Left ventricle myocardium inferior (tissue), 1 donor: ENCODE measurements around the gene GNPTAB. TPM values are rescaled to one million over a fixed set of nuclear protein-coding genes. Genes with fewer than 3 reads are reported as not detected.

Experiments used
- DNase-seq: peaks from one replicate; pipeline ENCODE4 v3.0.0-alpha.2; 2020
- H3K27ac ChIP-seq: fragments of 200-600 bp; replicated peaks from 2 replicates; pipeline ENCODE4 v1.8.0; 2021
- H3K27me3 ChIP-seq: fragments of 200-600 bp; 2 replicates; pipeline ENCODE4 v1.8.0; 2021; ENCODE audit warnings: low read depth
- H3K36me3 ChIP-seq: fragments of 200-600 bp; 2 replicates; pipeline ENCODE4 v1.8.0; 2021
- H3K4me1 ChIP-seq: fragments of 200-600 bp; 2 replicates; pipeline ENCODE4 v1.8.0; 2021
- H3K4me3 ChIP-seq: fragments of 200-600 bp; 2 replicates; pipeline ENCODE4 v1.8.0; 2021; ENCODE audit warnings: mild to moderate bottlenecking, moderate library complexity
- H3K9me3 ChIP-seq: fragments of 200-600 bp; replicated peaks from 2 replicates; pipeline ENCODE4 v1.8.0; 2021
- CTCF ChIP-seq: fragments of 200-600 bp; IDR thresholded peaks from 2 replicates; pipeline ENCODE4 v1.8.0; 2021; ENCODE audit warnings: antibody characterized with exemption, mild to moderate bottlenecking, borderline replicate concordance
- intact Hi-C: fragments of 100-400 bp; cut with micrococcal nuclease; formaldehyde crosslinking; loops from one replicate; pipeline ENCODE4 v1.11.0; 2022
- total RNA-seq: library from RNA; stranded (reverse); fragmentation: NEBNext Ultra II Directional; extraction: Animal tissue kit (Norgen Biotek cat#: 25700); gene quantifications from one replicate; pipeline ENCODE4 v1.2.1, GENCODE V29; 2021
- donor health status: DM: no; HTN: yes; CAD: no; lungs with severe emphysema.

The GNPTAB gene
- total RNA-seq, 1 donor from 2014 or later = 55.2 TPM

DNA sequence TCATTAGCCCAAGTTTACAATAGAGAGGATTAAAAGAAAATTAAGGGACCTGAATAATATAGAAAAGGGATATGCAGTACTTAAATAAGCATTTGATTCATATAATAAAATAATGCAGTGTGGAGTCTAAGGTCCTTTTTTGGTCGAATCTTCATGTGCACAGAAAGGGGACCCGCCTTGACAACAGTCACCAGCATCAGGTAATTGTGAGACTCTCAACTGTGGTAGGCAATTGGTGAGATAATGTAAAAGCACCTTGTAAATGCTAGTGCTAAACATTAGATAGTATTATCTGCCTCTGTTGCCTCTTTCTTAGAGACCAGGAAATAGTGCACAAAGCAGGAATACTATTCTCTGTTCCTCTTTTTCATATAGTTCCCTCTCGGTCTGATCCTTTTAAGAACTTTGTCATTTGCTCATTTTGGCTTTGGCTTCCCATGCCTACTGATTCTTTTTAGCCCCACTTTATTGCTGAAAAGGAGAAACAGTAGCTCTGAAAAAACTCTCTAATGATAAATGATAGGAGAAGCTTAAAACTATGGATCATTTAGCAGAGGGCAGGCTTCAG lies 115.8 kb downstream of the GNPTAB start:
- intact Hi-C loops = no loop called here
- TF ChIP-seq CTCF = no peak

GRCh38 chr12:101713930-101714329 lies 116.8 kb downstream of the GNPTAB start:
- no peak for TF ChIP-seq CTCF
- intact Hi-C loops = no loop called here
- Histone ChIP-seq H3K27ac (peak overlapping the region; percentile 83), H3K4me3 (peak overlapping the region; percentile 45), H3K36me3 (peaks cover 7% of the 10 kb centered on the region), H3K9me3 (no peaks in the 10 kb centered on the region), H3K4me1 (peaks cover 49% of the 10 kb centered on the region), H3K27me3 (no peaks in the 10 kb centered on the region)
- no peak for DNase-seq

More for the DNA sequence above, 115.8 kb downstream of the GNPTAB start:
- Histone ChIP-seq H3K27me3 (no peaks in the 10 kb centered on the region), H3K4me1 (peaks cover 49% of the 10 kb centered on the region), H3K36me3 (peaks cover 16% of the 10 kb centered on the region), H3K27ac (peak overlapping the region; percentile 83), H3K4me3 (no peak overlapping the region), H3K9me3 (no peaks in the 10 kb centered on the region)
- DNase-seq = no peak

DNA sequence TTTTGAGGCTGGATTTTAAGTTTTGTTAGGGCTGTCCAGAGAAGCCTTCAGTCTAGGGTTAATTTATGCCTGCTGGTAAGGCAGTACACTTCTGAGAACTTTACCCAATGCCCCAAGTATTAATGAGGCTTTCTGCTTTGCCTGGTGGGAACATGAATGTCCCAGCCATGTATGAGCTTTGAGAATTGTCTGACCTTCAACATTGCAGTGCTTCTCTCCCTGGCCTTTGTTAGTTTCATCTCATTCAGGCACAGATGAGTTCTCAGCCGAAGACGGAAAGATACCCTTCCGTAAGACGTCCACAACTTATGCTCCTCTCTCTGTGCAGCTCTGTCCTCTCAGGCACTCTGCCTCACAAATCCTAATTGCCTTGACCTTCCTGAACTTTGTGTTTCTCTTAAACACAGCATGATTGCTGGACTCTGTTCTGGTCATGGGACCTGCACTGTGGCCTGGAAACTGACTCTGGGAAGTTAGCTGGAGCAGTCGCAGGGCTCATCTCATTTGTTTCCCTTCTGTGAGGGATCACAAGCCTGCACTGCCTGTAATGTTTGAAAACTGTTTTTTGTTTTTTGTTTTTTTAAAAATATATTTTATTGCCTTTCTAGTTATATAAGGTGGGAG lies 117.6 kb downstream of the GNPTAB start:
- no peak for TF ChIP-seq CTCF
- Histone ChIP-seq H3K4me3 (peak overlapping the region; percentile 45), H3K4me1 (peaks cover 53% of the 10 kb centered on the region), H3K27me3 (no peaks in the 10 kb centered on the region), H3K9me3 (no peaks in the 10 kb centered on the region), H3K36me3 (no peaks in the 10 kb centered on the region), H3K27ac (peak overlapping the region; percentile 83)
- DNase-seq = peak; percentile 25
- intact Hi-C loops = no loop called here

DNA sequence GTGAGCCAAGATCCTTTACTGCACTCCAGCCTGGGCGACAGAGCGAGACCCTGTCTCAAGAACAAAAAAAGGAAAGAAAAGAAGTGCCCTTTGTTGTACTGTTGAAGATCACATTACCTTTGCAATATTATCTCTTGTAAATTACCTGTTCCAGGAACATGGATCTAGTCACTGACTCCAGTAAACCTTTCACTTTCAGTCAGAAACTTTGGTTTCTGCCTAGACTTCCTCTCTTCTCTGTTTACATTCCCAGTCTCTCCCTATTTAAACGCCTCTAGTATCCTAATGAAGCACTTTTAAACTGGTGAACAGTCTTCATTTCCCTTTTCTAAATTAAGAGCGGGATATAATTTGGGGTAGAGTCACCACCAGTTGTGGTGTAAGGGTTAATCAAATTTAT lies 120.5 kb downstream of the GNPTAB start:
- Histone ChIP-seq H3K27ac (no peak overlapping the region), H3K27me3 (no peaks in the 10 kb centered on the region), H3K36me3 (no peaks in the 10 kb centered on the region), H3K4me3 (no peak overlapping the region), H3K9me3 (no peaks in the 10 kb centered on the region), H3K4me1 (peaks cover 60% of the 10 kb centered on the region)
- no peak for TF ChIP-seq CTCF
- intact Hi-C loops = no loop called here
- DNase-seq = no peak

GRCh38 chr12:101707131-101707782 lies 123.5 kb downstream of the GNPTAB start:
- H3K27ac ChIP-seq = peak overlapping the region; percentile 42
- no peak for DNase-seq
- no peaks in the 10 kb centered on the region for H3K9me3 ChIP-seq
- peaks cover 4% of the 10 kb centered on the region for H3K36me3 ChIP-seq
- H3K4me1 ChIP-seq = peaks cover 45% of the 10 kb centered on the region
- H3K27me3 ChIP-seq = no peaks in the 10 kb centered on the region
- intact Hi-C loops = no loop called here
- H3K4me3 ChIP-seq = no peak overlapping the region
- no peak for TF ChIP-seq CTCF
